ENCODE results near the gene NLRC4. TPM values are rescaled to one million over a fixed set of nuclear protein-coding genes. Genes with fewer than 3 reads are reported as not detected.

NLRC4 gene
- total RNA-seq, 1 experiment from 2014 or later = not detected

DNA sequence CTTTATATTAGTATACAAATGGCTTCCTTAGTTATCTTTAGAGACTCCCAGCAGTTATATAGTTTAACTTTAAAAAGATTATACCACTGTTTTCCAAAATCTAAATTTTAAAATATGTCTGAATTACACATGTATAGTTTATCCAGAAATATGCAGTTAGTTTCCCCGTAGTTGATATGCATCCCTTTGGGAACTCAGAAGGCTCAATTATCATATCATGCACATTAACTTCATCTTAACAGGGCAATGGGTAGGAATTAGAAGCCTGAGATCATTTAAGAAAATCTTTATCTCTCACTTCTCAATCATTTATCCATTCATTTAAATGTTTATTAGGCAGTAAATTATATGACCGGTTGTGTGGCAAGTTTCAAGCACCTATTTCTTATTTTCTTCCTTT is 27.2 kb downstream of the NLRC4 start:
- Histone ChIP-seq H3K56ac (ENCODE audit: insufficient read length, low read depth, low read length) (no peak overlapping the region), H3K4ac (ENCODE audit: low read depth, low read length) (no peak overlapping the region), H3K79me2 (ENCODE audit: insufficient read depth, low read length) (no peaks in the 10 kb centered on the region), H4K8ac (replicated peaks; ENCODE audit: insufficient read length, low read depth, low read length) (no peak overlapping the region), H3K23me2 (ENCODE audit: insufficient read length, low read depth, low read length, poor library complexity, severe bottlenecking) (no peaks in the 10 kb centered on the region), H2BK12ac (ENCODE audit: insufficient read length, low read depth, low read length) (no peak overlapping the region), H2AK5ac (ENCODE audit: insufficient read length, low read length) (no peak overlapping the region), H2BK120ac (ENCODE audit: low read depth, low read length, poor library complexity, severe bottlenecking) (no peak overlapping the region), H2BK5ac (ENCODE audit: insufficient read length, low read length) (no peak overlapping the region), H3K27me3 (ENCODE audit: insufficient read depth, low read length) (no peaks in the 10 kb centered on the region), H3T11ph (ENCODE audit: low read length) (no peak overlapping the region), H3K9me3 (ENCODE audit: control insufficient read depth, low read depth, low read length) (no peaks in the 10 kb centered on the region), H3K27ac (ENCODE audit: insufficient read length, low read depth, low read length) (no peak overlapping the region), H4K5ac (ENCODE audit: insufficient read length, low read depth, low read length) (no peak overlapping the region), H4K20me1 (ENCODE audit: control insufficient read depth, insufficient read depth, insufficient read length) (no peaks in the 10 kb centered on the region), H3K23ac (ENCODE audit: insufficient read length, low read depth, low read length) (no peak overlapping the region), H4K91ac (ENCODE audit: insufficient read length, low read depth, low read length) (no peak overlapping the region), H3K18ac (ENCODE audit: insufficient read length, low read depth, low read length) (no peak overlapping the region), H3K79me1 (ENCODE audit: insufficient read depth, low read depth, low read length, poor library complexity, severe bottlenecking) (no peaks in the 10 kb centered on the region), H2AFZ (ENCODE audit: low read length) (no peak overlapping the region), H2BK15ac (ENCODE audit: low read depth, low read length) (no peak overlapping the region), H2BK20ac (ENCODE audit: low read depth, low read length, poor library complexity, severe bottlenecking) (no peak overlapping the region), H3K4me2 (ENCODE audit: insufficient read depth, insufficient read length, low read length) (no peak overlapping the region), H3K14ac (ENCODE audit: insufficient read depth, low read length) (no peak overlapping the region), H3K4me1 (ENCODE audit: insufficient read depth, low read length) (no peaks in the 10 kb centered on the region), H3K9ac (ENCODE audit: extremely low read depth, insufficient read length, low read length) (no peak overlapping the region)
- Mint-ChIP-seq H3K27me3 (ENCODE audit: low read depth) (no peaks in the 10 kb centered on the region), H3K4me3 (no peak overlapping the region), H3K9me3 (no peaks in the 10 kb centered on the region), H3K4me1 (peaks cover 0 to 6% of the 10 kb centered on the region in 2 experiments; a peak in 1 of 4 replicates), H3K36me3 (ENCODE audit: insufficient read depth in 1 of 3, low read depth in 3 of 3) (peaks cover 0 to 5% (median 0%) of the 10 kb centered on the region in 3 experiments; a peak in 2 of 7 replicates), H3K27ac (no peak overlapping the region)
- TF ChIP-seq, protein P1, sequence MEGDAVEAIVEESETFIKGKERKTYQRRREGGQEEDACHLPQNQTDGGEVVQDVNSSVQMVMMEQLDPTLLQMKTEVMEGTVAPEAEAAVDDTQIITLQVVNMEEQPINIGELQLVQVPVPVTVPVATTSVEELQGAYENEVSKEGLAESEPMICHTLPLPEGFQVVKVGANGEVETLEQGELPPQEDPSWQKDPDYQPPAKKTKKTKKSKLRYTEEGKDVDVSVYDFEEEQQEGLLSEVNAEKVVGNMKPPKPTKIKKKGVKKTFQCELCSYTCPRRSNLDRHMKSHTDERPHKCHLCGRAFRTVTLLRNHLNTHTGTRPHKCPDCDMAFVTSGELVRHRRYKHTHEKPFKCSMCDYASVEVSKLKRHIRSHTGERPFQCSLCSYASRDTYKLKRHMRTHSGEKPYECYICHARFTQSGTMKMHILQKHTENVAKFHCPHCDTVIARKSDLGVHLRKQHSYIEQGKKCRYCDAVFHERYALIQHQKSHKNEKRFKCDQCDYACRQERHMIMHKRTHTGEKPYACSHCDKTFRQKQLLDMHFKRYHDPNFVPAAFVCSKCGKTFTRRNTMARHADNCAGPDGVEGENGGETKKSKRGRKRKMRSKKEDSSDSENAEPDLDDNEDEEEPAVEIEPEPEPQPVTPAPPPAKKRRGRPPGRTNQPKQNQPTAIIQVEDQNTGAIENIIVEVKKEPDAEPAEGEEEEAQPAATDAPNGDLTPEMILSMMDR (conservative IDR thresholded peaks at IDR 0.05) = no peak
- DNase-seq = no peak
- no CpG with 5 or more reads among the region's 2 CpGs for WGBS (ENCODE audit: extremely low coverage, insufficient read length, low lambda C conversion rate)

Measured in H9 (cell line).